Naive B cell (primary cell): Measurements from ENCODE around the gene CGB5. TPM values are rescaled to one million over a fixed set of nuclear protein-coding genes. Genes with fewer than 3 reads are reported as not detected.
"Not testable (repeated sequence)": the region's sequence is repeated elsewhere in the genome, so short reads cannot be mapped to it uniquely, and the experiment has no call there.

Experiments used
- ATAC-seq, 2 donors: fragments of 150-1000 bp; cut with Tn5 transposase; 2 replicates each; pipeline ENCODE4 v1.10.0; 2021; ENCODE audit warnings: low read depth in 2 of 2, mild to moderate bottlenecking in 2 of 2, moderate library complexity in 2 of 2
- DNase-seq: peaks from one replicate; pipeline ENCODE4 v3.0.0; 2022
- H3K27ac Mint-ChIP-seq, 6 donors: one replicate each; pipeline ENCODE4 v1.8.0; 2020 to 2022; ENCODE audit warnings: mild to moderate bottlenecking in 6 of 6, mixed read lengths in 6 of 6, moderate library complexity in 5 of 6, inconsistent platforms in 2 of 6
- H3K27me3 Mint-ChIP-seq, 3 donors: one replicate each; pipeline ENCODE4 v1.8.0; 2021 to 2022; ENCODE audit warnings: mixed read lengths in 3 of 3, mild to moderate bottlenecking in 1 of 3
- H3K36me3 Mint-ChIP-seq, 2 donors: one replicate each; pipeline ENCODE4 v1.8.0; 2020 to 2022; ENCODE audit warnings: mixed read lengths in 2 of 2, inconsistent platforms in 1 of 2, mild to moderate bottlenecking in 1 of 2
- H3K4me1 Mint-ChIP-seq, 3 donors: one replicate each; pipeline ENCODE4 v1.8.0; 2020 to 2022; ENCODE audit warnings: mixed read lengths in 3 of 3, inconsistent platforms in 1 of 3, mild to moderate bottlenecking in 1 of 3, moderate library complexity in 1 of 3
- H3K4me3 Mint-ChIP-seq, 8 donors: one replicate each; pipeline ENCODE4 v1.8.0; 2020 to 2022; ENCODE audit warnings: mild to moderate bottlenecking in 8 of 8, mixed read lengths in 8 of 8, moderate library complexity in 8 of 8, inconsistent platforms in 2 of 8
- H3K9me3 Mint-ChIP-seq, 7 donors: one replicate each; pipeline ENCODE4 v1.8.0; 2020 to 2022; ENCODE audit warnings: mixed read lengths in 7 of 7, mild to moderate bottlenecking in 5 of 7, inconsistent platforms in 2 of 7, moderate library complexity in 1 of 7
- polyA plus RNA-seq, 6 donors: library from polyadenylated mRNA; unstranded; fragments of 300-500 nt; fragmentation: Illumina TruSeq; gene quantifications; one replicate each; pipeline ENCODE4 v1.2.3, GENCODE V29; 2021; ENCODE audit warnings: low read depth in 6 of 6

The CGB5 gene
- polyA plus RNA-seq, 6 donors from 2014 or later: not detected

GRCh38 chr19:49056101-49056901 is 12.7 kb downstream of the CGB5 start:
- H3K36me3 Mint-ChIP-seq: peaks cover 0 to 13% of the 10 kb centered on the region in 2 donors
- ATAC-seq (peak; percentile 74 to 81), DNase-seq (peak; percentile 54)
- peaks cover 28 to 70% (median 56%) of the 10 kb centered on the region in 3 donors for H3K27me3 Mint-ChIP-seq
- H3K27ac Mint-ChIP-seq: no peak overlapping the region
- peaks cover 0 to 4% (median 0%) of the 10 kb centered on the region in 7 donors for H3K9me3 Mint-ChIP-seq
- H3K4me3 Mint-ChIP-seq: peak overlapping the region; percentile 67 to 97 (median 90)
- peaks cover 18 to 22% (median 22%) of the 10 kb centered on the region in 3 donors for H3K4me1 Mint-ChIP-seq

- Mint-ChIP-seq H3K27ac (peak overlapping the region in 3 of 6 donors; percentile 15 to 70 (median 52)), H3K36me3 (peaks cover 0 to 13% of the 10 kb centered on the region in 2 donors), H3K4me1 (peaks cover 18 to 22% (median 22%) of the 10 kb centered on the region in 3 donors), H3K27me3 (peaks cover 28 to 78% (median 61%) of the 10 kb centered on the region in 3 donors), H3K4me3 (peak overlapping the region; percentile 67 to 97 (median 90))
- ATAC-seq, H3K9me3 Mint-ChIP-seq, DNase-seq: not testable (repeated sequence)
Observed at GRCh38 chr19:49056902-49057596, 13.4 kb downstream of the CGB5 start.

GRCh38 chr19:49057636-49058234 is 14.1 kb downstream of the CGB5 start, which contains the start of gene CGB7:
TSS of gene CGB7 (minus strand) at chr19:49057749. CDS start at chr19:49055375, 2,374 bp downstream.
- peaks cover 28 to 77% (median 61%) of the 10 kb centered on the region in 3 donors for H3K27me3 Mint-ChIP-seq
- peaks cover 0 to 4% (median 0%) of the 10 kb centered on the region in 7 donors for H3K9me3 Mint-ChIP-seq
- peaks cover 18 to 22% (median 22%) of the 10 kb centered on the region in 3 donors for H3K4me1 Mint-ChIP-seq
- H3K36me3 Mint-ChIP-seq: peaks cover 0 to 13% of the 10 kb centered on the region in 2 donors
- ATAC-seq (no peak), DNase-seq (no peak)
- peak within 1 kb of the TSS in 5 of 6 donors; percentile 15 to 86 (median 52) for H3K27ac Mint-ChIP-seq
- peak within 1 kb of the TSS; percentile 67 to 97 (median 90) for H3K4me3 Mint-ChIP-seq

- H3K4me3 Mint-ChIP-seq: peak overlapping the region in 3 of 8 donors; percentile 83 to 90 (median 90)
Observed at GRCh38 chr19:49058562-49058961, 14.9 kb downstream of the CGB5 start.

GRCh38 chr19:49059053-49059452 is 15.4 kb downstream of the CGB5 start:
- Mint-ChIP-seq H3K4me1 (peaks cover 18 to 22% (median 22%) of the 10 kb centered on the region in 3 donors), H3K27ac (no peak overlapping the region), H3K27me3 (peaks cover 28 to 82% (median 54%) of the 10 kb centered on the region in 3 donors), H3K9me3 (peaks cover 0 to 4% (median 0%) of the 10 kb centered on the region in 7 donors), H3K4me3 (peak overlapping the region in 2 of 8 donors; percentile 4 to 74), H3K36me3 (peaks cover 0 to 13% of the 10 kb centered on the region in 2 donors)
- DNase-seq: no peak
- no peak for ATAC-seq

More at GRCh38 chr19:49058562-49058961, 14.9 kb downstream of the CGB5 start:
- Mint-ChIP-seq H3K4me1 (peaks cover 18 to 22% (median 22%) of the 10 kb centered on the region in 3 donors), H3K9me3 (peaks cover 0 to 4% (median 0%) of the 10 kb centered on the region in 7 donors), H3K27me3 (peaks cover 28 to 80% (median 59%) of the 10 kb centered on the region in 3 donors), H3K27ac (no peak overlapping the region), H3K36me3 (peaks cover 0 to 13% of the 10 kb centered on the region in 2 donors)
- ATAC-seq (no peak), DNase-seq (no peak)

- Mint-ChIP-seq H3K4me3 (peak overlapping the region in 3 of 8 donors; percentile 1 to 63 (median 55)), H3K4me1 (peaks cover 18 to 32% (median 27%) of the 10 kb centered on the region in 3 donors), H3K9me3 (peaks cover 0 to 4% (median 0%) of the 10 kb centered on the region in 7 donors), H3K27me3 (peaks cover 34 to 81% (median 56%) of the 10 kb centered on the region in 3 donors), H3K36me3 (peaks cover 0 to 13% of the 10 kb centered on the region in 2 donors), H3K27ac (peak overlapping the region in 1 of 6 donors; percentile 33)
- DNase-seq: no peak
- ATAC-seq: no peak
Observed at GRCh38 chr19:49061000-49061399, 17.4 kb downstream of the CGB5 start.

- no peak overlapping the region for H3K4me3 Mint-ChIP-seq
- peak overlapping the region in 1 of 6 donors; percentile 33 for H3K27ac Mint-ChIP-seq
- peaks cover 0 to 4% (median 0%) of the 10 kb centered on the region in 7 donors for H3K9me3 Mint-ChIP-seq
- H3K27me3 Mint-ChIP-seq: peaks cover 39 to 81% (median 60%) of the 10 kb centered on the region in 3 donors
- peaks cover 18 to 29% (median 22%) of the 10 kb centered on the region in 3 donors for H3K4me1 Mint-ChIP-seq
- peaks cover 0 to 13% of the 10 kb centered on the region in 2 donors for H3K36me3 Mint-ChIP-seq
- DNase-seq (no peak), ATAC-seq (no peak)
Observed at GRCh38 chr19:49061445-49061844, 17.8 kb downstream of the CGB5 start.

- Mint-ChIP-seq H3K27me3 (peaks cover 42 to 74% (median 56%) of the 10 kb centered on the region in 3 donors), H3K9me3 (peaks cover 0 to 4% (median under 1%) of the 10 kb centered on the region in 7 donors), H3K4me1 (peaks cover 0 to 12% (median 6%) of the 10 kb centered on the region in 3 donors), H3K4me3 (peak overlapping the region in 4 of 8 donors; percentile 3 to 59 (median 14)), H3K27ac (no peak overlapping the region), H3K36me3 (peaks cover 4 to 14% of the 10 kb centered on the region in 2 donors)
- DNase-seq (no peak), ATAC-seq (no peak)
Observed at GRCh38 chr19:49064029-49064629, 20.5 kb downstream of the CGB5 start.

- ATAC-seq: peak in 1 of 2 donors; percentile 33
Observed at GRCh38 chr19:49064768-49065611, 21.3 kb downstream of the CGB5 start, which contains the start of gene NTF4. TSS of gene NTF4 (minus strand) at chr19:49064818. CDS start at chr19:49061997, 2,821 bp downstream.

GRCh38 chr19:49065905-49066512 is 22.4 kb downstream of the CGB5 start:
- Mint-ChIP-seq H3K27ac (peak overlapping the region in 1 of 6 donors; percentile 70), H3K36me3 (peaks cover 4 to 22% of the 10 kb centered on the region in 2 donors), H3K4me1 (peaks cover 0 to 12% (median 6%) of the 10 kb centered on the region in 3 donors), H3K4me3 (peak overlapping the region in 2 of 8 donors; percentile 8 to 74), H3K9me3 (peaks cover 0 to 13% (median 5%) of the 10 kb centered on the region in 7 donors), H3K27me3 (peaks cover 48 to 80% (median 61%) of the 10 kb centered on the region in 3 donors)
- ATAC-seq (no peak), DNase-seq (no peak)

More at GRCh38 chr19:49064768-49065611, 21.3 kb downstream of the CGB5 start, which contains the start of gene NTF4:
- H3K9me3 Mint-ChIP-seq: peaks cover 0 to 7% (median 5%) of the 10 kb centered on the region in 7 donors
- DNase-seq: no peak
- H3K4me1 Mint-ChIP-seq: peaks cover 0 to 12% (median 6%) of the 10 kb centered on the region in 3 donors
- H3K27ac Mint-ChIP-seq: peak within 1 kb of the TSS in 1 of 6 donors; percentile 70
- peaks cover 4 to 15% of the 10 kb centered on the region in 2 donors for H3K36me3 Mint-ChIP-seq
- H3K27me3 Mint-ChIP-seq: peaks cover 44 to 77% (median 59%) of the 10 kb centered on the region in 3 donors
- peak within 1 kb of the TSS in 6 of 8 donors; percentile 3 to 59 (median 10) for H3K4me3 Mint-ChIP-seq

GRCh38 chr19:49067554-49067953 is 23.9 kb downstream of the CGB5 start:
- Mint-ChIP-seq H3K4me3 (no peak overlapping the region), H3K4me1 (peaks cover under 1 to 16% (median 7%) of the 10 kb centered on the region in 3 donors), H3K27ac (no peak overlapping the region), H3K36me3 (peaks cover 4 to 24% of the 10 kb centered on the region in 2 donors), H3K27me3 (peaks cover 52 to 81% (median 55%) of the 10 kb centered on the region in 3 donors), H3K9me3 (peaks cover 0 to 13% (median 5%) of the 10 kb centered on the region in 7 donors)
- ATAC-seq (no peak), DNase-seq (no peak)
